Esophagus muscularis mucosa (tissue), 3 donors: ENCODE measurements around the gene PTGDR2.

Experiments
- POLR2A ChIP-seq: fragments of 450-650 bp; IDR thresholded peaks from one replicate; pipeline ENCODE4 v1.6.1; 2017; ENCODE audit warnings: antibody characterized with exemption, moderate library complexity, mild to moderate bottlenecking, low read depth
- POLR2AphosphoS5 ChIP-seq, 2 donors: sonication (generic); formaldehyde crosslinking; IDR thresholded peaks; one replicate each; pipeline ENCODE4 v1.6.1; 2017; ENCODE audit warnings: antibody characterized with exemption in 2 of 2
- TF ChIP-seq, protein P1 (sequence below), 3 experiments: fragments of 200-600 bp in 2 of 3; fragments of 450-650 bp in 1 of 3; sonication (generic) in 2 of 3; IDR thresholded peaks; one replicate each; pipeline ENCODE4 v1.5.1; 2017 to 2019; ENCODE audit warnings: antibody characterized with exemption in 3 of 3, mild to moderate bottlenecking in 2 of 3, moderate library complexity in 1 of 3

- TF ChIP-seq, protein P1, sequence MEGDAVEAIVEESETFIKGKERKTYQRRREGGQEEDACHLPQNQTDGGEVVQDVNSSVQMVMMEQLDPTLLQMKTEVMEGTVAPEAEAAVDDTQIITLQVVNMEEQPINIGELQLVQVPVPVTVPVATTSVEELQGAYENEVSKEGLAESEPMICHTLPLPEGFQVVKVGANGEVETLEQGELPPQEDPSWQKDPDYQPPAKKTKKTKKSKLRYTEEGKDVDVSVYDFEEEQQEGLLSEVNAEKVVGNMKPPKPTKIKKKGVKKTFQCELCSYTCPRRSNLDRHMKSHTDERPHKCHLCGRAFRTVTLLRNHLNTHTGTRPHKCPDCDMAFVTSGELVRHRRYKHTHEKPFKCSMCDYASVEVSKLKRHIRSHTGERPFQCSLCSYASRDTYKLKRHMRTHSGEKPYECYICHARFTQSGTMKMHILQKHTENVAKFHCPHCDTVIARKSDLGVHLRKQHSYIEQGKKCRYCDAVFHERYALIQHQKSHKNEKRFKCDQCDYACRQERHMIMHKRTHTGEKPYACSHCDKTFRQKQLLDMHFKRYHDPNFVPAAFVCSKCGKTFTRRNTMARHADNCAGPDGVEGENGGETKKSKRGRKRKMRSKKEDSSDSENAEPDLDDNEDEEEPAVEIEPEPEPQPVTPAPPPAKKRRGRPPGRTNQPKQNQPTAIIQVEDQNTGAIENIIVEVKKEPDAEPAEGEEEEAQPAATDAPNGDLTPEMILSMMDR (IDR thresholded peaks at IDR 0.05): no peak
- TF ChIP-seq POLR2A (no peak), POLR2AphosphoS5 (IDR thresholded peaks at IDR 0.05) (no peak)
Observed at GRCh38 chr11:60809691-60810090, 46.1 kb downstream of the PTGDR2 start.
